Thyroid gland (tissue), 4 donors: Measurements from ENCODE around the gene C1QTNF3.

ENCODE experiments used
- POLR2A ChIP-seq, 2 donors: fragments of 450-650 bp; IDR thresholded peaks; one replicate each; pipeline ENCODE4 v1.6.1; 2017; ENCODE audit warnings: antibody characterized with exemption in 2 of 2, mild to moderate bottlenecking in 2 of 2, moderate library complexity in 1 of 2
- TF ChIP-seq, protein P1 (sequence below), 6 experiments: fragments of 200-600 bp in 3 of 6; fragments of 450-650 bp in 3 of 6; sonication (generic) in 3 of 6; IDR thresholded peaks; one replicate each; pipeline ENCODE4 v1.5.1; 2016 to 2019; ENCODE audit warnings: antibody characterized with exemption in 6 of 6, mild to moderate bottlenecking in 2 of 6, inconsistent platforms in 1 of 6, moderate library complexity in 1 of 6

- TF ChIP-seq, protein P1, sequence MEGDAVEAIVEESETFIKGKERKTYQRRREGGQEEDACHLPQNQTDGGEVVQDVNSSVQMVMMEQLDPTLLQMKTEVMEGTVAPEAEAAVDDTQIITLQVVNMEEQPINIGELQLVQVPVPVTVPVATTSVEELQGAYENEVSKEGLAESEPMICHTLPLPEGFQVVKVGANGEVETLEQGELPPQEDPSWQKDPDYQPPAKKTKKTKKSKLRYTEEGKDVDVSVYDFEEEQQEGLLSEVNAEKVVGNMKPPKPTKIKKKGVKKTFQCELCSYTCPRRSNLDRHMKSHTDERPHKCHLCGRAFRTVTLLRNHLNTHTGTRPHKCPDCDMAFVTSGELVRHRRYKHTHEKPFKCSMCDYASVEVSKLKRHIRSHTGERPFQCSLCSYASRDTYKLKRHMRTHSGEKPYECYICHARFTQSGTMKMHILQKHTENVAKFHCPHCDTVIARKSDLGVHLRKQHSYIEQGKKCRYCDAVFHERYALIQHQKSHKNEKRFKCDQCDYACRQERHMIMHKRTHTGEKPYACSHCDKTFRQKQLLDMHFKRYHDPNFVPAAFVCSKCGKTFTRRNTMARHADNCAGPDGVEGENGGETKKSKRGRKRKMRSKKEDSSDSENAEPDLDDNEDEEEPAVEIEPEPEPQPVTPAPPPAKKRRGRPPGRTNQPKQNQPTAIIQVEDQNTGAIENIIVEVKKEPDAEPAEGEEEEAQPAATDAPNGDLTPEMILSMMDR (IDR thresholded peaks at IDR 0.05), result no peak
- TF ChIP-seq POLR2A (IDR thresholded peaks at IDR 0.05), result no peak
Measured at GRCh38 chr5:34001241-34001841, 41.7 kb downstream of the C1QTNF3 start.
